Lower leg skin (tissue), 4 donors: ENCODE measurements around the gene ANAPC16. TPM values are rescaled to one million over a fixed set of nuclear protein-coding genes. Genes with fewer than 3 reads are reported as not detected.

ENCODE experiments used
- DNase-seq, 2 donors: peaks; one replicate each; pipeline ENCODE4 v3.0.0-alpha.2; 2019; ENCODE audit warnings: low spot score in 2 of 2
- H3K4me3 ChIP-seq: fragments of 200-600 bp; sonication (generic); 2 replicates; pipeline ENCODE4 v1.5.1; 2017; ENCODE audit warnings: mild to moderate bottlenecking, low read depth; ENCODE audit not compliant: poor library complexity, severe bottlenecking
- POLR2A ChIP-seq, 2 donors: fragments of 450-650 bp; IDR thresholded peaks; one replicate each; pipeline ENCODE4 v1.6.1; 2016 to 2017; ENCODE audit warnings: antibody characterized with exemption in 2 of 2, mild to moderate bottlenecking in 1 of 2, moderate library complexity in 1 of 2
- WGBS, 2 donors: methylation state at CpG; one replicate each; pipeline ENCODE4 v1.1.5; 2018; 5-methylcytosine and 5-hydroxymethylcytosine counted together
- intact Hi-C: fragments of 100-400 bp; cut with DNase I; formaldehyde crosslinking; loops from one replicate; pipeline ENCODE4 v1.15.0; 2023; ENCODE audit warnings: low total_unique reads
- total RNA-seq, 4 donors: library from RNA; depleted of rRNA; stranded (reverse); fragments of >200 nt; gene quantifications; one replicate each; pipeline ENCODE4 v1.1.0, GENCODE V29; 2016
- TF ChIP-seq, protein P1 (sequence below), 3 donors: fragments of 450-650 bp; IDR thresholded peaks; one replicate each; pipeline ENCODE4 v1.5.1; 2016; ENCODE audit warnings: antibody characterized with exemption in 3 of 3, mild to moderate bottlenecking in 3 of 3, moderate library complexity in 2 of 3

Gene ANAPC16
- total RNA-seq, 4 donors from 2014 or later: 47.8 to 116 (median 100) TPM

- TF ChIP-seq, protein P1, sequence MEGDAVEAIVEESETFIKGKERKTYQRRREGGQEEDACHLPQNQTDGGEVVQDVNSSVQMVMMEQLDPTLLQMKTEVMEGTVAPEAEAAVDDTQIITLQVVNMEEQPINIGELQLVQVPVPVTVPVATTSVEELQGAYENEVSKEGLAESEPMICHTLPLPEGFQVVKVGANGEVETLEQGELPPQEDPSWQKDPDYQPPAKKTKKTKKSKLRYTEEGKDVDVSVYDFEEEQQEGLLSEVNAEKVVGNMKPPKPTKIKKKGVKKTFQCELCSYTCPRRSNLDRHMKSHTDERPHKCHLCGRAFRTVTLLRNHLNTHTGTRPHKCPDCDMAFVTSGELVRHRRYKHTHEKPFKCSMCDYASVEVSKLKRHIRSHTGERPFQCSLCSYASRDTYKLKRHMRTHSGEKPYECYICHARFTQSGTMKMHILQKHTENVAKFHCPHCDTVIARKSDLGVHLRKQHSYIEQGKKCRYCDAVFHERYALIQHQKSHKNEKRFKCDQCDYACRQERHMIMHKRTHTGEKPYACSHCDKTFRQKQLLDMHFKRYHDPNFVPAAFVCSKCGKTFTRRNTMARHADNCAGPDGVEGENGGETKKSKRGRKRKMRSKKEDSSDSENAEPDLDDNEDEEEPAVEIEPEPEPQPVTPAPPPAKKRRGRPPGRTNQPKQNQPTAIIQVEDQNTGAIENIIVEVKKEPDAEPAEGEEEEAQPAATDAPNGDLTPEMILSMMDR (IDR thresholded peaks at IDR 0.05): no peak
- no peak for TF ChIP-seq POLR2A (IDR thresholded peaks at IDR 0.05)
- intact Hi-C loops: loop anchor here (10.0 kb wide), 1 partner anchor 59 kb away; no protein-coding TSS in a partner anchor
- WGBS, 2 donors: 21 to 23% methylated on average over 12 of the region's 12 CpGs
- peak overlapping the region; percentile 98 for H3K4me3 ChIP-seq
- DNase-seq: no peak
Observed at GRCh38 chr10:72275351-72276012, 59.7 kb downstream of the ANAPC16 start.

- WGBS, 2 donors: 43 to 52% methylated on average over 4 of the region's 4 CpGs
- intact Hi-C loops: loop anchor here (10.0 kb wide), 1 partner anchor 59 kb away; no protein-coding TSS in a partner anchor
- TF ChIP-seq POLR2A (IDR thresholded peaks at IDR 0.05): no peak
- TF ChIP-seq, protein P1 (IDR thresholded peaks at IDR 0.05): no peak
- no peak for DNase-seq
- H3K4me3 ChIP-seq: peak overlapping the region; percentile 98
Observed at GRCh38 chr10:72276013-72276387, 60.2 kb downstream of the ANAPC16 start.

- 61 to 69% methylated on average over 6 of the region's 6 CpGs for WGBS, 2 donors
- peak overlapping the region; percentile 98 for H3K4me3 ChIP-seq
- intact Hi-C loops: loop anchor here (10.0 kb wide), 1 partner anchor 58 kb away; no protein-coding TSS in a partner anchor
- TF ChIP-seq POLR2A (IDR thresholded peaks at IDR 0.05): no peak
- TF ChIP-seq, protein P1 (IDR thresholded peaks at IDR 0.05): no peak
- no peak for DNase-seq
Observed at GRCh38 chr10:72276421-72277339, 60.9 kb downstream of the ANAPC16 start.

GRCh38 chr10:72277340-72277995, 61.7 kb downstream of the ANAPC16 start:
- WGBS, 2 donors: 83% methylated on average over 5 of the region's 5 CpGs
- no peak for DNase-seq
- intact Hi-C loops: loop anchor here (10.0 kb wide), 1 partner anchor 57 kb away; no protein-coding TSS in a partner anchor
- no peak overlapping the region for H3K4me3 ChIP-seq
- no peak for TF ChIP-seq POLR2A (IDR thresholded peaks at IDR 0.05)
- TF ChIP-seq, protein P1 (IDR thresholded peaks at IDR 0.05): no peak

- TF ChIP-seq, protein P1 (IDR thresholded peaks at IDR 0.05): no peak
- TF ChIP-seq POLR2A (IDR thresholded peaks at IDR 0.05): no peak
- WGBS, 2 donors: 86 to 94% methylated on average over 3 of the region's 3 CpGs
- no peak overlapping the region for H3K4me3 ChIP-seq
- intact Hi-C loops: loop anchor here (10.0 kb wide), 1 partner anchor 57 kb away; no protein-coding TSS in a partner anchor
- no peak for DNase-seq
Observed at GRCh38 chr10:72277996-72278667, 62.3 kb downstream of the ANAPC16 start.
